ENCODE measurements around the gene COL11A1.

DNA sequence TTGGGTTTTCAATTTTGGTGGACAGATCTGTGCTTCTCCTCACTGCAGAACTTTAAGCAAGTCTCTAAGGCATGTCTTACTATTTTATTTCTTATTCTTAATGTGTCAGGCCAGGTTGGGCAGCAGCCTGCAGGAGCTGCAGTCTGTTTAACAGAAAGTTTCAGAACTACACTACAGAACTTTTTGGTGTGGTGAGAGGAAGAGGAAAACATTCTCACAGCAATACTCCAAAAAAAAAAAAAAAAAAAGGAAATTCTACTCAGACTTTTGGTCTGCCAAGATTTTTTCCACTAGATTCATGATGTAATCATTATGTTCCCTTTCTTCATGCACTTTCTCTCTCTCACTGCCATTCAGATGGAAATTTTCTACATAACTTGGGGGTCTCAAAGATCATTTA is 255.2 kb downstream of the COL11A1 start:
- TF ChIP-seq, protein P1, sequence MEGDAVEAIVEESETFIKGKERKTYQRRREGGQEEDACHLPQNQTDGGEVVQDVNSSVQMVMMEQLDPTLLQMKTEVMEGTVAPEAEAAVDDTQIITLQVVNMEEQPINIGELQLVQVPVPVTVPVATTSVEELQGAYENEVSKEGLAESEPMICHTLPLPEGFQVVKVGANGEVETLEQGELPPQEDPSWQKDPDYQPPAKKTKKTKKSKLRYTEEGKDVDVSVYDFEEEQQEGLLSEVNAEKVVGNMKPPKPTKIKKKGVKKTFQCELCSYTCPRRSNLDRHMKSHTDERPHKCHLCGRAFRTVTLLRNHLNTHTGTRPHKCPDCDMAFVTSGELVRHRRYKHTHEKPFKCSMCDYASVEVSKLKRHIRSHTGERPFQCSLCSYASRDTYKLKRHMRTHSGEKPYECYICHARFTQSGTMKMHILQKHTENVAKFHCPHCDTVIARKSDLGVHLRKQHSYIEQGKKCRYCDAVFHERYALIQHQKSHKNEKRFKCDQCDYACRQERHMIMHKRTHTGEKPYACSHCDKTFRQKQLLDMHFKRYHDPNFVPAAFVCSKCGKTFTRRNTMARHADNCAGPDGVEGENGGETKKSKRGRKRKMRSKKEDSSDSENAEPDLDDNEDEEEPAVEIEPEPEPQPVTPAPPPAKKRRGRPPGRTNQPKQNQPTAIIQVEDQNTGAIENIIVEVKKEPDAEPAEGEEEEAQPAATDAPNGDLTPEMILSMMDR (conservative IDR thresholded peaks at IDR 0.05) = no peak
- no peak for TF ChIP-seq ZFX (IDR thresholded peaks at IDR 0.05)
